ENCODE measurements around the gene ANKLE2. TPM values are rescaled to one million over a fixed set of nuclear protein-coding genes. Genes with fewer than 3 reads are reported as not detected.

The ANKLE2 gene
- total RNA-seq, 1 experiment from 2014 or later, result 80.3 TPM

DNA sequence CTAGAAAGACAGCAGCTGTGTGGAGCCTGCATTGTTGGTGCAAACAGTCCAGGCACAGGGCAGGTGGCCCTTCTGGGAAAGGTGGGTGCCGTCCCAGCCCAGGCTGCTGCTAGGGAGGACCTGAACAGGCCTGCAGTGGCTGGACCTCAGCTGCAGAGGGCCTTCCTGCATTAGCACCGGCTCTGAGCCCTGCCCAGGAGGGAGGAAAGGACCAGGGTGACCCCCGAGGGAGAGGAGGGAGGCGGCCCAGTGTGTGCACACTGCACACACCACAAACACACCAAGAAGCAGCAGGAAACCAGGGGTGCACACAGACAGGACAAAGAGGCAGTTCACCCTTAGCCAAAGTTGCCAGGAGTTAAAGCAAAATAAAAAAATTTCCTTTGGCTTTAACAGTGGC is 59.0 kb downstream of the ANKLE2 start:
- no peak overlapping the region for H3K4ac ChIP-seq (ENCODE audit: low read depth, low read length)
- H3T11ph ChIP-seq (ENCODE audit: low read length), result no peak overlapping the region
- TF ChIP-seq, protein P1, sequence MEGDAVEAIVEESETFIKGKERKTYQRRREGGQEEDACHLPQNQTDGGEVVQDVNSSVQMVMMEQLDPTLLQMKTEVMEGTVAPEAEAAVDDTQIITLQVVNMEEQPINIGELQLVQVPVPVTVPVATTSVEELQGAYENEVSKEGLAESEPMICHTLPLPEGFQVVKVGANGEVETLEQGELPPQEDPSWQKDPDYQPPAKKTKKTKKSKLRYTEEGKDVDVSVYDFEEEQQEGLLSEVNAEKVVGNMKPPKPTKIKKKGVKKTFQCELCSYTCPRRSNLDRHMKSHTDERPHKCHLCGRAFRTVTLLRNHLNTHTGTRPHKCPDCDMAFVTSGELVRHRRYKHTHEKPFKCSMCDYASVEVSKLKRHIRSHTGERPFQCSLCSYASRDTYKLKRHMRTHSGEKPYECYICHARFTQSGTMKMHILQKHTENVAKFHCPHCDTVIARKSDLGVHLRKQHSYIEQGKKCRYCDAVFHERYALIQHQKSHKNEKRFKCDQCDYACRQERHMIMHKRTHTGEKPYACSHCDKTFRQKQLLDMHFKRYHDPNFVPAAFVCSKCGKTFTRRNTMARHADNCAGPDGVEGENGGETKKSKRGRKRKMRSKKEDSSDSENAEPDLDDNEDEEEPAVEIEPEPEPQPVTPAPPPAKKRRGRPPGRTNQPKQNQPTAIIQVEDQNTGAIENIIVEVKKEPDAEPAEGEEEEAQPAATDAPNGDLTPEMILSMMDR (conservative IDR thresholded peaks at IDR 0.05), result 0 out of 3 replicates have a peak, but pooled peaks have one; percentile 24
- no CpG with 5 or more reads among the region's 4 CpGs for WGBS (ENCODE audit: extremely low coverage, insufficient read length, low lambda C conversion rate)
- H3K4me2 ChIP-seq (ENCODE audit: insufficient read depth, insufficient read length, low read length), result no peak overlapping the region
- H2AK5ac ChIP-seq (ENCODE audit: insufficient read length, low read length), result no peak overlapping the region
- H3K4me1 Mint-ChIP-seq, result peaks cover 7 to 12% of the 10 kb centered on the region in 2 experiments; a peak in 3 of 4 replicates
- no peak overlapping the region for H2BK5ac ChIP-seq (ENCODE audit: insufficient read length, low read length)
- no peak overlapping the region for H3K23ac ChIP-seq (ENCODE audit: insufficient read length, low read depth, low read length)
- no peaks in the 10 kb centered on the region for H3K79me2 ChIP-seq (ENCODE audit: insufficient read depth, low read length)
- no peak overlapping the region for H3K14ac ChIP-seq (ENCODE audit: insufficient read depth, low read length)
- no peak overlapping the region for H2BK15ac ChIP-seq (ENCODE audit: low read depth, low read length)
- no peak overlapping the region for H3K18ac ChIP-seq (ENCODE audit: insufficient read length, low read depth, low read length)
- peaks cover 3 to 57% (median 28%) of the 10 kb centered on the region in 3 experiments; a peak in 6 of 7 replicates for H3K36me3 Mint-ChIP-seq (ENCODE audit: insufficient read depth in 1 of 3, low read depth in 3 of 3)
- peaks cover 0 to 4% of the 10 kb centered on the region in 2 experiments; a peak in 2 of 5 replicates for H3K9me3 Mint-ChIP-seq
- no peaks in the 10 kb centered on the region for H3K27me3 Mint-ChIP-seq (ENCODE audit: low read depth)
- no peak for DNase-seq
- H2AFZ ChIP-seq (ENCODE audit: low read length), result no peak overlapping the region
- H3K27ac ChIP-seq (ENCODE audit: insufficient read length, low read depth, low read length), result no peak overlapping the region
- H3K9me3 ChIP-seq (ENCODE audit: control insufficient read depth, low read depth, low read length), result no peaks in the 10 kb centered on the region
- no peak overlapping the region for H2BK120ac ChIP-seq (ENCODE audit: low read depth, low read length, poor library complexity, severe bottlenecking)
- H4K5ac ChIP-seq (ENCODE audit: insufficient read length, low read depth, low read length), result no peak overlapping the region
- H3K4me3 Mint-ChIP-seq, result no peak overlapping the region
- H3K56ac ChIP-seq (ENCODE audit: insufficient read length, low read depth, low read length), result no peak overlapping the region
- no peak overlapping the region for H4K8ac ChIP-seq (replicated peaks; ENCODE audit: insufficient read length, low read depth, low read length)
- no peaks in the 10 kb centered on the region for H3K4me1 ChIP-seq (ENCODE audit: insufficient read depth, low read length)
- no peak overlapping the region for H4K91ac ChIP-seq (ENCODE audit: insufficient read length, low read depth, low read length)
- no peaks in the 10 kb centered on the region for H3K23me2 ChIP-seq (ENCODE audit: insufficient read length, low read depth, low read length, poor library complexity, severe bottlenecking)
- no peak overlapping the region for H2BK12ac ChIP-seq (ENCODE audit: insufficient read length, low read depth, low read length)
- H3K9ac ChIP-seq (ENCODE audit: extremely low read depth, insufficient read length, low read length), result no peak overlapping the region
- H3K27ac Mint-ChIP-seq, result peak overlapping the region in 1 of 3 experiments; percentile 52; a peak in 1 of 7 replicates
- no peak overlapping the region for H2BK20ac ChIP-seq (ENCODE audit: low read depth, low read length, poor library complexity, severe bottlenecking)
- no peaks in the 10 kb centered on the region for H3K27me3 ChIP-seq (ENCODE audit: insufficient read depth, low read length)
- no peaks in the 10 kb centered on the region for H4K20me1 ChIP-seq (ENCODE audit: control insufficient read depth, insufficient read depth, insufficient read length)
- H3K79me1 ChIP-seq (ENCODE audit: insufficient read depth, low read depth, low read length, poor library complexity, severe bottlenecking), result no peaks in the 10 kb centered on the region
